Spleen (tissue), 7 donors: ENCODE measurements around the gene JAKMIP1.

Source experiments
- CTCF ChIP-seq, 11 experiments: fragments of 200-600 bp in 7 of 11; fragments of 450-650 bp in 4 of 11; sonication (generic) in 4 of 11; IDR thresholded peaks in 8 of 11; conservative IDR thresholded peaks in 3 of 11; 1 replicate in 7 of 11; 2 replicates in 4 of 11; pipeline versions ENCODE4 v1.4.0 to v1.8.0; 2016 to 2021; ENCODE audit warnings: antibody characterized with exemption in 11 of 11, inconsistent platforms in 4 of 11, mild to moderate bottlenecking in 1 of 11
- POLR2A ChIP-seq, 3 donors: fragments of 450-650 bp; IDR thresholded peaks; one replicate each; pipeline ENCODE4 v1.5.1; 2017; ENCODE audit warnings: antibody characterized with exemption in 3 of 3, mild to moderate bottlenecking in 1 of 3
- donor health status: DM: no; HTN: no; CAD: no; lungs with moderate emphysema.
- donor health status: DM: no; HTN: no; CAD: no.
- donor health status: DM: no; HTN: no; CAD: no.

- no peak for TF ChIP-seq CTCF (IDR thresholded peaks at IDR 0.05 in 8 of 11, conservative IDR thresholded peaks at IDR 0.05 in 3 of 11)
- no peak for TF ChIP-seq POLR2A (IDR thresholded peaks at IDR 0.05)
These were observed 144.9 kb downstream of the JAKMIP1 start for GRCh38 chr4:6055436-6055835.
